SIG-M5 (cell line): ENCODE results near the gene ATAD3B.
"Not testable (repeated sequence)": the region's sequence is repeated elsewhere in the genome, so short reads cannot be mapped to it uniquely, and the experiment has no call there.

Experiments used
- DNase-seq: peaks from one replicate; lab custom pipeline; 2025; lab: John Stamatoyannopoulos, UW

ATAD3B gene

DNA sequence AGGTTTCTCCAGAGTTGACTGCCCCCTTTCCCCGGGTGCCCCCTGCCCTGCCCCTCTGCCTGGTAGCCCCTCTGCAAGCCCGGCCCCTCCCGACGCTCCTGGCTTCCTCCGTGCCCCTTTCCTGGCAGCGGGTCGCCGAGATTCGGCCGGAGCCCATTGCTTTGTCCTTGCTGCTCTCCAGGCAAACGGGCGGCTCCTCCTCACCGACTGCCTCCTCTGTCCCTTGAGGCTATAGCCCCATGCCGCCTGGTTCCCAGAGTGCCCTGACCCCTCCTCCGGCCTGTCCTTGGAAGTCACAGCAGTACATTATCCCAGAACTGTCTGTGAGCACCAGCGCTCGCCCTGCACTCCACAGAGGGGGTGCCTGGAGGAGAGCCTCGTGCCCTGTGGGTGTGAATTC, 42.1 kb downstream of the ATAD3B start:
- DNase-seq, result not testable (repeated sequence)

DNA sequence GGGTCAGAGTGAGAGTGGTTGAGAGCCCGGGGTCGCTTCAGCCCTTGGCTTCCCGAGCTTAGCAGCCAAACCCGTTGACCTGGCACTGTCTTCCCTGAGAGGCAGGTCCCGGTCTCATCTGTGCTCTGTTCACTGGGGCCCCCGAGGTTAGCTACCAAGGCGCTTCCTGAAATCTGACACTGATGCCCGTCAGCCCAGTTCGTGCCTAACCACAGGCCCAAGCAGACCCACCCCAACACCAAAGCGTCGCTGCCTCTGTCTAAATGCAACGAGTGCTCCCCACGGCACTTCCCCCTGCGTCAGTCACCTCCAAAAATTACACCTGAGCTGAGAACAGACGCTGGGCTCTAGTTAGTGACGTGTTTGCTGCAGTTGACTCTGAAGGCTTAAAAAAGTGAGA, 42.8 kb downstream of the ATAD3B start:
- not testable (repeated sequence) for DNase-seq

- DNase-seq, result not testable (repeated sequence)
These were observed 45.4 kb downstream of the ATAD3B start for GRCh38 chr1:1516923-1517322.

DNA sequence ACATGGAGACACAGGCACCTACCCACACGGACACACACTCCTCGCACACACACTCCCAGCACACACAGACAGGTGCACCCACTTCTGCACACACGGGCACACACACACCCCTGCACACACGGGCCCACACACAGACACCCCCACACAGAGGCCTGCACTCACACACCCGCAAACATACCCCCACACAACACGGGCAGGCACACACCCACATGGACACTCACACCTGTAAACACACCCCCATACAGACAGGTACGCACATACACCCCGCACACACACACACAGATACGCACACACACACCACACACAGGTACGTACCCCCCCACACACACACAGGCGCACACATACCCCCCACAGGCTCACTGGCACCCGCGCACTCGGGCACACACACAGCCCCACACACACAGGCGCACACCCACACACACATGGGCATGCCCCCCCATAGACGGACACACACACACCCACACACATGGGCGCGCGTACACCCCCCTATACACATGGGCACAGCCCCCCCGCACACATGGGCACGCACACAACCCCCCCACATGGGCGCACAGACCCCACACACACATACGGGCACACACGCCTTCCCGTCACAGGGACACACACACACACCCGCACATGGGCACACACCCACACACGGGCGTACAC, 46.5 kb downstream of the ATAD3B start:
- DNase-seq, result no peak

GRCh38 chr1:1518621-1519007, 47.0 kb downstream of the ATAD3B start:
- not testable (repeated sequence) for DNase-seq

DNA sequence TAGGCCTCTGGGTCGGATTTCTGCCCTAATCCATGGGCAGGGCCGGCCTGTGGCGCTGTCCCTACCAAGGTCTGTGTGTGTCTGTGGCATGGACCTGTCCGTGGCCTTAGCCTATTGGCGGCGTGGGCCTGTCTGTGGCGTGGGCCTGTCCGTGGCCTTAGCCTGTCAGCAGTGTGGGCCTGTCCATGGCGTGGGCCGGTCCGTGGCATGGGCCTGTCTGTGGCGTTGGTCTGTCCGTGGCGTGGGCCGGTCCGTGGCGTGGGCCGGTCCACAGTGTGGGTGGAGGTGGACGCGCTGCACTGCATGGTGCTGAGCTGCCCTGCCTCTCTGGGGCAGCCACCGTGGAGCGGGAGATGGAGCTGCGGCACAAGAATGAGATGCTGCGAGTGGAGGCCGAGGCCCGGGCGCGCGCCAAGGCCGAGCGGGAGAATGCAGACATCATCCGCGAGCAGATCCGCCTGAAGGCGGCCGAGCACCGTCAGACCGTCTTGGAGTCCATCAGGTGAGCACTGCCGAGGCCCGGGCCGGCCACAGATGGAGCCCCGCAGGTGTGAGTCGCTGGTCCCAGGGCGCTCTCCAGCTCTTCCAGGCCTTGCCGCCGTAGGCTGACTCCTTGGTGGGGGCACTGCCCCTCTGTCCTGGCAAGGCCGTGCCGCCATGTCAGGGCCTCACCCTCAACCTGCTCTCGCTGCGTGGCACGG, 48.4 kb downstream of the ATAD3B start:
- not testable (repeated sequence) for DNase-seq

DNA sequence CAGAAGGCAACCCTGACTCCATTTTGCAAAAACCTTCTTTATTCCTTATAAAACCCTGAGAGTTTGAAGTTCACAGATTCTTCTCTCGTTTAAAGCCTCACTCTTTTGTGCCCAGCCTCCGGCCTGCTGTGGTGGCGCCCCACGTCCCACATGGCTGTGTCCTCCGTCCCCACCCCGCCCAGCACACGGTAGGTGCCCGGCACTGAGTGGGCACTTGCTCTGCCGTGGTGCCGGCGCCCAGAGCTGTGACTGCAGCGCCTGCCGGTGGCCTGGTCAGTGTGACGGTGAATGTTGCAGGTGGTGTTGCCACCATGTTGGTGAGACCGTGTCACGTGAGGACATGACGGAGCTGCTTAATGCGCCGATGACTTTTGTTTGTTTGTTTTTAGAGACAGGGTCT, 49.8 kb downstream of the ATAD3B start:
- DNase-seq, result no peak

GRCh38 chr1:1522536-1522935, 51.0 kb downstream of the ATAD3B start:
- DNase-seq, result not testable (repeated sequence)

- not testable (repeated sequence) for DNase-seq
These were observed 51.7 kb downstream of the ATAD3B start for GRCh38 chr1:1523226-1523625.

- not testable (repeated sequence) for DNase-seq
These were observed 52.1 kb downstream of the ATAD3B start for GRCh38 chr1:1523651-1524050.

- DNase-seq, result not testable (repeated sequence)
These were observed 53.3 kb downstream of the ATAD3B start for GRCh38 chr1:1524750-1525383.

DNA sequence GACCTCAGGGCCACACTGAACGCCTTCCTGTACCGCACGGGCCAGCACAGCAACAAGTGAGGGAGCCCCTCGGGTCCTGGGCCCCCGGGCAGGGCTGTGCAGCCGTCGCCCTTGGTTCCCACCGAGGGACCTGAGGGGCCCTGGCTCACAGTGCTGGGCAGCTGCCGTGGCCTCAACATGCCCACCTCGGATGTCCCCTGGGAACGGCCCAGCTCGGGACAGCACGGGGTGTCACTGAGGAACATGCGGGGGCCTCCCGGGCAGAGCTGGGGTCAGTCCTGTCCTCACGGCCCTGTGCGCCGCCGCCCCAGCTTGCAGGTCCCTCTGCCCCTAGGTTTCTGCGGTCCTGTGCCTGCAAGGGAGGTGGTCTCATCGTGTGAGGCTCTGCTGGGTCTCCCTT, 54.9 kb downstream of the ATAD3B start:
- not testable (repeated sequence) for DNase-seq

DNA sequence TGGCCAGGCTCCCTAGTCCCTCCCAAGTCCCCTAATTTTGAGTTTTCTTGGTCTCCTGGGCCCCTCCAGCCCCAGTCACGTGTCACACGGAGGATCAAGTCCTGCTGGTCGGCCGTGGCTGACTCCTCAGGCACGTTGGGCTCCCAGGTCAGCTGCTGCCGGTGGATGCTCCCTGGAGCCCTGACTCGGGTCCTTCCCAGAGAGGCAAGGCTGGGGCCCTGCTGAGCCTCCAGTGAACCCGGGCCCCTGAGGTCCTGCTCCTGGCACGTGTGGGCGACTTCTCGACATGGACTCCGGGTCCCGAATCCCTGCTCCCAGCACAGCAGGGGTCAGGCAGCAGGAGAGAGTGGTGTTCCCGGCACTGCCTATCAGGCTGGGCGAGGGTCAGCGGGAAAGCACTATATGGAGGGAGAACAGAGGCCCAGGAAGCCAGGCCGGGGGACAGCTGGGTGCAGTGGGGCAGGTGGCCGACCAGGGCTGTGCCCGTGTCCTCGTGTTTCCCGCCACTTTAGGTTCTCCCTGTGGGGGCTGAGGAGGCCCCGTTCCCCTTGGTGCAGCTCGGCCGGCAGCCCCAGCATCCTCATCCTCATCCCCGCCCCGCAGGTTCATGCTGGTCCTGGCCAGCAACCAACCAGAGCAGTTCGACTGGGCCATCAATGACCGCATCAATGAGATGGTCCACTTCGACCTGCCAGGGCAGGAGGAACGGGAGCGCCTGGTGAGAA, 55.7 kb downstream of the ATAD3B start:
- DNase-seq, result no peak

DNA sequence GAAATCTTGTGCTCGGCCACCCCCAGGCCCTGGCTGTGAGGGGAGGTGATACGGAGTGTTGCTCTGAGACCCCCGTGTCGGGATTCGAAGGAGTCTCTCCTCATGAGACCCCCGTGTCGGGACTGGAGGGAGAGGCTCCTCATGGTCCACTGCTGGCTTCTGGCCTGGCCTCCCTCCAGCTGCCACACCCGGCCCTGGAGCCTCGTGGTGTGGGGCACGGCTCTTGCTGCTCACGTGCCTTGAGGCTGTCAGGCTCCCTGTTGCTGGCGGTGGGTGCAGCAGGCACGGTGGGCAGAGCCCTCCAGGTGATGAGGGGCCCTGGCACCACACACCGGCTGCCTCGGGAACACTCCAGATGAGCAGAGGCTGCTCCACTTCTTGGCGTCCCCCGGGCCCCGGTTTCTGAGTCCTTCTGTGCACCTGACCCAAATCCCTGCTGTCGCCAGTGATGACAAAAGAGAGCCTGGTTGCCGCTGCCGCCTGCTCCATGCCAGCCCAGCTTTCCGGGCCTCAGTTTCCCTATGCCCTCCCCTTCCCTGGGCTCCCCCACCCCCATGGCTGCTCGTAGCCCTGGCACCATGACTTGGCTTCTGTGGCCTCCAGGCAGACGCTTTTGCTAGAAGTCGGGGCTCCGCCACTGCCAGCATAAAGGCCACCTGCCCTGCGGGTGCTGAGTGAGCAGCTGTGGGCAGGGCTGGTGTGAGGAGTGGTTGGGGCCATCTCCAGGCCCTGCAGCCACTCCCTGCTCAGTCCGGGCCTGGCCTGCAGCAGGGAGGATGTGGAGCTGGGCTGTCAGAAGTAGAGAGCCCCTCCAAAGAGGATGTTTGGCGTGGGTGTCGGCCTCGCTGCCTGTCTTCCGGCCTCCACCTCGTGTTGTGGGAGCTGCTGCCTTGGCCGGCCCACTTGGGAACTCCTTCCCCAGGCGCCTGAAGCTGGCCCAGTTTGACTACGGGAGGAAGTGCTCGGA, 57.0 kb downstream of the ATAD3B start:
- no peak for DNase-seq

GRCh38 chr1:1529321-1529720, 57.8 kb downstream of the ATAD3B start:
- DNase-seq, result no peak

DNA sequence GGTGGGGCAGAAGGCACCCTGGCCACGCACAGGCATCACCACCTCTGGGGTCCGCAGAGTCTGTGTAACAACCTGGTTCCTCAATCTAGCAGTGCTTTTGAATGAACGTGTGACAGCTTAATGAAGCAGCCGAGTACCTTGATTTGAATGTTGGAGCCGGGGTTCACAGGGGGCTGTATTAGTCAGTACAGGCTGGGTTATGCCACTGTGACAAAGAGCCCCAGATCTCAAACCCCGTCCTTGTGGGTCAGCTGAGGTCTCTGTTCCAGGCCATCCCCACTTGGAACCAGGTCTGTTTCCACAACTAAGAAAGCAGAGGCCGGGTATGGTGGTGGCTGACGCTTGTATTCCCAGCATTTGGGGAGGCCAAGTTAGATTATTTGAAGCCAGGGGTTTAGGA, 58.4 kb downstream of the ATAD3B start:
- DNase-seq, result no peak

DNA sequence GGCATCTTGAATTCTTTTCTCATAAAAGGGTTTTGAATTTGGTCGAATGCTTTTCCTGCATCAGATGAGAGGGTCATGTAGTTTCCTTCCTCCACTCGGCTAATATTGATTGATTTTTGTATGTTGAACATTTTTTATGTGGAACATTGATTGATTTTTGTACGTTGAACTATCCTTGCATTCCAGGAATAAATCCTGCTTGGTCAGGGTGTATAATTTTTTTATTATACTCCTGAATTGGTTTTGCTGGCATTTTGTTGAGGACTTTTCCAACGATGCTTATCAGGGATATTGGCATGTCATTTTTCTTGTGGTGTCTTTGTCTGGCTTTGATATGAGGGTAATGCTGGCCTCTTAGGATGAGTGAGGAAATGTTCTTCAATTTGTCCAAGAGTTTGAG, 60.4 kb downstream of the ATAD3B start:
- no peak for DNase-seq

DNA sequence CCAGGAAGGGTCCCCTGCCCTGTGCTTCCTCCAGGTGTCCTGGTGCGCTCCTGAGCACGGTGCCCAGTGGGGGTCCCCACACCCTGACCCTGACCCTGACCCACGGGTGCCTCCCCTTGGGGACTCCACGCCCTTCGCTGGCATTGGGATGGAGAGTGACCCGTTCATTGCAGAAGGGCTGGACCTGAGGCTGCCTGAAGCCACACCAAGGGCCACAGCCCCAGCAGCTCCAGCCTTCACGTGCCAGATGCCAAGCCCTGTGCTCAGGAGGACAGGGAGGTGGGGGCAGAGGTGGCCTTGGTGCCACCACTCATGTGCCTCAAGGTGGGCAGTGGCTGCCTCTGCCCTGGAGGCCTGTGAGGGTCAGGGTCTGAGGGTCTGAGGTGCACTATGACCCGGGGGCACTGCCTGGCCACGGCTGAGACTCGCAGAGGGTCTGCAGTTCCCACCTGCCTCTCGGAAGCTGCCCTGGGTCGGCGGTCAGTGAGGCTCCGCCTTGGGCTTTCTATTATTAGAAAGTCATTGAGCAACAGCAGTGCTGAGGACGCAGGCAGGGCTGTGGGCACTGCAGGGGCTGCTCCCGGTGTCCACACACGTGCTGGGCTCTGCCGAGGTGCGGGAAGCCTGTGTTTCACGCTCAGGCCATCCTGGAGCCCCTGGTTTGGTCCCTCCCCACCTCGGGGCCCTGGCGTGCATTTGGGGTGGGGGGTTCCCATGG, 61.8 kb downstream of the ATAD3B start:
- not testable (repeated sequence) for DNase-seq

GRCh38 chr1:1533894-1534291, 62.3 kb downstream of the ATAD3B start:
- not testable (repeated sequence) for DNase-seq

GRCh38 chr1:1534401-1535154, 63.0 kb downstream of the ATAD3B start:
- no peak for DNase-seq
